MG63 (cell line): ENCODE measurements around the gene USP7. TPM values are rescaled to one million over a fixed set of nuclear protein-coding genes. Genes with fewer than 3 reads are reported as not detected.
"Not testable (repeated sequence)": the region's sequence is repeated elsewhere in the genome, so short reads cannot be mapped to it uniquely, and the experiment has no call there.

Experiments used
- DNase-seq: peaks from one replicate; pipeline ENCODE4 v3.0.0-alpha.2; 2020
- H3K27me3 ChIP-seq: fragments of 250-450 bp; sonication (Bioruptor Pico); 2 replicates; pipeline ENCODE4 v1.5.1; 2020; ENCODE audit warnings: mild to moderate bottlenecking, moderate library complexity
- H3K36me3 ChIP-seq: fragments of 250-450 bp; sonication (Bioruptor Pico); 2 replicates; pipeline ENCODE4 v1.5.1; 2020; ENCODE audit warnings: mild to moderate bottlenecking, moderate library complexity
- H3K4me3 ChIP-seq: fragments of 250-450 bp; sonication (Bioruptor Pico); 2 replicates; pipeline ENCODE4 v1.5.1; 2020; ENCODE audit warnings: mild to moderate bottlenecking, moderate library complexity
- H3K9me3 ChIP-seq: fragments of 250-450 bp; sonication (Bioruptor Pico); 2 replicates; pipeline ENCODE4 v1.5.1; 2020; ENCODE audit warnings: mild to moderate bottlenecking, moderate library complexity
- total RNA-seq: library from RNA; depleted of rRNA; stranded (reverse); fragments of >200 nt; shearing (Covaris generic); gene quantifications from 2 replicates; pipeline ENCODE4 v1.2.3, GENCODE V29; 2014; ENCODE audit warnings: low replicate concordance

Gene USP7
- total RNA-seq, 1 experiment from 2014 or later = 16.2 TPM

- H3K9me3 ChIP-seq = no peaks in the 10 kb centered on the region
- no peaks in the 10 kb centered on the region for H3K27me3 ChIP-seq
- no peak for DNase-seq
- H3K36me3 ChIP-seq = peaks cover 77% of the 10 kb centered on the region
- no peak overlapping the region for H3K4me3 ChIP-seq
Observed at GRCh38 chr16:8855051-8855786, 108.5 kb downstream of the USP7 start.

GRCh38 chr16:8854298-8854948, 109.3 kb downstream of the USP7 start:
- Histone ChIP-seq H3K9me3 (no peaks in the 10 kb centered on the region), H3K36me3 (peaks cover 80% of the 10 kb centered on the region), H3K4me3 (no peak overlapping the region), H3K27me3 (no peaks in the 10 kb centered on the region)
- no peak for DNase-seq

- Histone ChIP-seq H3K9me3 (no peaks in the 10 kb centered on the region), H3K4me3 (no peak overlapping the region), H3K27me3 (no peaks in the 10 kb centered on the region), H3K36me3 (peaks cover 82% of the 10 kb centered on the region)
- no peak for DNase-seq
Observed at GRCh38 chr16:8853611-8854010, 110.1 kb downstream of the USP7 start.

- no peaks in the 10 kb centered on the region for H3K9me3 ChIP-seq
- no peak overlapping the region for H3K4me3 ChIP-seq
- no peak for DNase-seq
- no peaks in the 10 kb centered on the region for H3K27me3 ChIP-seq
- peaks cover 84% of the 10 kb centered on the region for H3K36me3 ChIP-seq
Observed at GRCh38 chr16:8853150-8853549, 110.6 kb downstream of the USP7 start.

- H3K36me3 ChIP-seq = peaks cover 84% of the 10 kb centered on the region
Observed at GRCh38 chr16:8852534-8852933, 111.2 kb downstream of the USP7 start.

GRCh38 chr16:8851761-8852403, 111.8 kb downstream of the USP7 start:
- H3K4me3 ChIP-seq = no peak overlapping the region
- no peaks in the 10 kb centered on the region for H3K9me3 ChIP-seq
- no peaks in the 10 kb centered on the region for H3K27me3 ChIP-seq
- DNase-seq = no peak
- H3K36me3 ChIP-seq = peaks cover 88% of the 10 kb centered on the region

More at GRCh38 chr16:8852534-8852933, 111.2 kb downstream of the USP7 start:
- Histone ChIP-seq H3K27me3 (no peaks in the 10 kb centered on the region), H3K9me3 (no peaks in the 10 kb centered on the region), H3K4me3 (no peak overlapping the region)
- no peak for DNase-seq

GRCh38 chr16:8850279-8850885, 113.3 kb downstream of the USP7 start:
- Histone ChIP-seq H3K36me3 (peaks cover 85% of the 10 kb centered on the region), H3K9me3 (no peaks in the 10 kb centered on the region), H3K27me3 (no peaks in the 10 kb centered on the region), H3K4me3 (no peak overlapping the region)
- DNase-seq = peak; percentile 83

GRCh38 chr16:8849411-8850011, 114.2 kb downstream of the USP7 start:
- H3K9me3 ChIP-seq = no peaks in the 10 kb centered on the region
- peaks cover 80% of the 10 kb centered on the region for H3K36me3 ChIP-seq
- no peak overlapping the region for H3K4me3 ChIP-seq
- no peak for DNase-seq
- H3K27me3 ChIP-seq = no peaks in the 10 kb centered on the region

- H3K9me3 ChIP-seq = no peaks in the 10 kb centered on the region
- no peak overlapping the region for H3K4me3 ChIP-seq
- peak; percentile 68 for DNase-seq
- peaks cover 77% of the 10 kb centered on the region for H3K36me3 ChIP-seq
- no peaks in the 10 kb centered on the region for H3K27me3 ChIP-seq
Observed at GRCh38 chr16:8848939-8849391, 114.7 kb downstream of the USP7 start.

- Histone ChIP-seq H3K9me3 (no peaks in the 10 kb centered on the region), H3K27me3 (no peaks in the 10 kb centered on the region), H3K36me3 (peaks cover 72% of the 10 kb centered on the region), H3K4me3 (no peak overlapping the region)
- DNase-seq = no peak
Observed at GRCh38 chr16:8848231-8848938, 115.3 kb downstream of the USP7 start.

- H3K4me3 ChIP-seq = no peak overlapping the region
- H3K27me3 ChIP-seq = no peaks in the 10 kb centered on the region
- peaks cover 64% of the 10 kb centered on the region for H3K36me3 ChIP-seq
- no peak for DNase-seq
- no peaks in the 10 kb centered on the region for H3K9me3 ChIP-seq
Observed at GRCh38 chr16:8847623-8848022, 116.1 kb downstream of the USP7 start.

- DNase-seq = no peak
Observed at GRCh38 chr16:8847145-8847544, 116.6 kb downstream of the USP7 start.

GRCh38 chr16:8846401-8846932, 117.2 kb downstream of the USP7 start:
- H3K4me3 ChIP-seq = no peak overlapping the region
- H3K9me3 ChIP-seq = no peaks in the 10 kb centered on the region
- H3K27me3 ChIP-seq = no peaks in the 10 kb centered on the region
- H3K36me3 ChIP-seq = peaks cover 56% of the 10 kb centered on the region
- DNase-seq = no peak

More at GRCh38 chr16:8847145-8847544, 116.6 kb downstream of the USP7 start:
- no peak overlapping the region for H3K4me3 ChIP-seq
- H3K36me3 ChIP-seq = peaks cover 59% of the 10 kb centered on the region
- no peaks in the 10 kb centered on the region for H3K27me3 ChIP-seq
- H3K9me3 ChIP-seq = no peaks in the 10 kb centered on the region

- no peak for DNase-seq
- no peaks in the 10 kb centered on the region for H3K27me3 ChIP-seq
- H3K36me3 ChIP-seq = peaks cover 49% of the 10 kb centered on the region
- no peaks in the 10 kb centered on the region for H3K9me3 ChIP-seq
- no peak overlapping the region for H3K4me3 ChIP-seq
Observed at GRCh38 chr16:8845699-8846298, 117.9 kb downstream of the USP7 start.

GRCh38 chr16:8843296-8843695, 120.4 kb downstream of the USP7 start:
- H3K36me3 ChIP-seq = peaks cover 29% of the 10 kb centered on the region
- not testable (repeated sequence) for H3K4me3 ChIP-seq, H3K9me3 ChIP-seq, H3K27me3 ChIP-seq
- peak; percentile 67 for DNase-seq
